Gastrocnemius medialis (tissue), 4 donors: ENCODE measurements around the gene ILKAP.

Source experiments
- CTCF ChIP-seq, 5 experiments: fragments of 450-650 bp in 3 of 5; fragments of 200-600 bp in 2 of 5; sonication (generic) in 2 of 5; IDR thresholded peaks in 4 of 5; conservative IDR thresholded peaks in 1 of 5; 1 replicate in 4 of 5; 2 replicates in 1 of 5; pipeline ENCODE4 v1.5.1; 2016 to 2019; ENCODE audit warnings: antibody characterized with exemption in 5 of 5, mild to moderate bottlenecking in 3 of 5, moderate library complexity in 3 of 5
- POLR2A ChIP-seq, 2 donors: fragments of 450-650 bp; IDR thresholded peaks; one replicate each; pipeline ENCODE4 v1.6.1; 2017; ENCODE audit warnings: antibody characterized with exemption in 2 of 2, mild to moderate bottlenecking in 2 of 2, moderate library complexity in 2 of 2

GRCh38 chr2:238167761-238168160 lies 35.7 kb downstream of the ILKAP start:
- TF ChIP-seq CTCF (IDR thresholded peaks at IDR 0.05 in 4 of 5, conservative IDR thresholded peaks at IDR 0.05 in 1 of 5) (no peak), POLR2A (IDR thresholded peaks at IDR 0.05) (no peak)
